Kidney tubule cell (primary cell): Measurements from ENCODE around the gene ZNF574.
A peak's percentile ranks its signal among the peaks of the same experiment; 100 is the strongest.

ENCODE experiments used
- DNase-seq: peaks from one replicate; pipeline ENCODE4 v3.0.0-alpha.2; 2018; ENCODE audit warnings: low spot score

The ZNF574 gene

DNA sequence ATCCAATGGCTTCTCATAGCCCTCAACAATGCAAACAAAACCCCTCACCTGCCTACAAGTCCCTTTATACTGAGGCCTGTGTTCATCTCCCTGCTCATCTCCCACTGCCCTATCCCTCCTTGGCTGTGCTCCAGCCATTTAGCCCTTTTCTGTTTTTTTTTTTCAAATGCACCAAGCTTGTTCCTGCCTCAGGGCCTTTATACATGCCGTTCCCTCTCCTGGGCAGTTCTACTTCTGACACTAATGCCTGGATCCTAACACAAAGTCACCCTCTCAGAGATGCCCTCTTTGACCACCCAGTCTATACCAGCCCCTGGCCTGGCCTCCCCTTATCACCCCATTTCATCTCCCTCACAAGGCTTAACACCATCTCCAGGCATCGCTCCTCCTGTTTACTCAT, 26.9 kb downstream of the ZNF574 start:
- DNase-seq: no peak

DNA sequence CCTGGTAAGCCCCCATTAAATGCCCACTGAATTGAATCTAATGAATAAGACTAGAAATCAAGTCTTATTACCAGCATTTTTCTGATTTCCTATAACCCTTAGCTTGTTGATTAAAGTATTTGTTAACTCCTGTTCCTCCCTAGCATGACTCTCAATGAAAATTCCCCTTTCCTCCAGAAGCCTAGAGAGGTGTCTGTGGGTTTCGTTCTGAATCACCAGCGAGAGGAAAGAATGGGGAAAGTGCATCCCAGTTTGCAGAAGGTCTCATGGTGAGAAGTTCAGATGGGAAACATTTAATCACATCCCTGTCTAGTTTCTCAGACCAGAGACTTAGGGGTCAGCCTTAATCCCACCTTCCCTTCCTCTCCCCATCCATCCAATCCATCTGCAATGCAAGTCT, 29.4 kb downstream of the ZNF574 start:
- no peak for DNase-seq

DNA sequence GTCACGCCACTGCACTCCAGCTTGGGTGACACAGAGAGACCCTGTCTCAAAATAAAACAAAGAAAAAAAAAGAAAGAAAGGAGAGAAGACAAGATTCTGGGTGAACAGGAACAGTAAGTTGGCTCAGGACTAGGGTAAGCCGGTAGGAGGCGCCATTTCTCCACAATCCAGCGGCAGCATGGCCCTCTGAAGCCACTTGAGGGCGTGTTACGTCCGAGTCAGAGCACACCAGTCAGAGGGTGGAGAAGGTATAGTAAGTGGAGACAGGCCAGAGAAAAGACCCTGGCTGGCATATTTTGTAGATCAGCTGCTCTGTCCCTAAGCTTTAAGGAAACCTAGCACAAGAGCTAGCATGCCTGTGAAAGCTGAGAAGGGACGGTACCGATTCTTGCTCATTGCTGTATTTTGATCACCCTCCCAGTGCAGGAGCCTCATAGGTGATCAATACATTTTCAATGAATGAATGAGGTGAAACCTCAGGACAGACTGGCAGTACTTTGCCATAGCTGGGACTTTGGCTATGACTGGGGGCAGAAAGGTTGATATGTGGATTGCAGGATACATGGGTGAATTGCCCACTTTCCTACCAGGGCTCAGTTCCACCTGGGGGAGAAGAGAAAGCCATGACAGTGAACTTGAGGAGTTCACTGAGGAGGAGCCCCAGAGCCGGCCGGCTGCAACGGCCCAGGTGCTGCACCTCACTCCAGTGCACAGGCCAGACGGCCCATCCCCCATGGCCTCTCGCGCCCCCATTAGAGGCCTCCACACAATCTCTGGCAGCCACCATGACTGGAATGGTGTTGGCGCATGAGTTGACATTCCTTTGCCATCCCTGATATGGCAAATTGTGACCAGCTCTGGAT, 32.8 kb downstream of the ZNF574 start:
- DNase-seq: peak; percentile 87

DNA sequence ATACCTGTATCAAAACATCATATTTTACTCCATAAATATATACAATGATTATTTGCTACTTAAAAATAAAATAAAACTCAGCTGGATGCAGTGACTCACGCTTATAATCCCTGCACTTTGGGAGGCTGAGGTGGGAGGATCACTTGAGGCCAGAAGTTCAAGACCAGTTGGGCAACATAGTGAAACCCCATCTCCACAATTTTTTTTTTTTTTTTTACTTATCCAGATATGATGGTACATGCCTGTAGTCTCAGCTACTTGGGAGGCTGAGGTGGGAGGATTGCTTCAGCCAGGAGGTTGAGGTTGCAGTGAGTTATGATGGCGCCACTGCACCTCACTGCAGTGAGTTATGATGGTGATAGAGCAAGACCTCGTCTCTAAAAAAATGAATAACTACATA, 33.9 kb downstream of the ZNF574 start:
- no peak for DNase-seq

DNA sequence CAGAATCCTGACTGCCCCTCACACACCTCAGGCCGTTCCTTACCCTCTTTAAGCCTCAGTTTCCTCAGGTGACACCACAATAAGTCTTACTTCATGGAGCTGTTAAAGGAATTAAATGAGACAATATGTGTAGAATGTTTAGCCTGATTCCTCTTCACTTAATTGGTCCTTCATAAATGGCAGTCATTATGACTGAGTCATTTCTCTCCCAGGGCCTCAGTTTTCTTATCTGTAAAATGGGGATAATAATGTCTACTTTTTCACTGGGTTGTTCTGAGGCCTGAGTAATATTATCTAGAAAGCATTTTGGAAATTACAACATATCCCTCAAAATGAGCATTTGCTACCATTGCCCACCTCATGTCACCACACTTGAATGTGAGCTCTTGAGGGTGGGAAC, 34.7 kb downstream of the ZNF574 start:
- DNase-seq: no peak

DNA sequence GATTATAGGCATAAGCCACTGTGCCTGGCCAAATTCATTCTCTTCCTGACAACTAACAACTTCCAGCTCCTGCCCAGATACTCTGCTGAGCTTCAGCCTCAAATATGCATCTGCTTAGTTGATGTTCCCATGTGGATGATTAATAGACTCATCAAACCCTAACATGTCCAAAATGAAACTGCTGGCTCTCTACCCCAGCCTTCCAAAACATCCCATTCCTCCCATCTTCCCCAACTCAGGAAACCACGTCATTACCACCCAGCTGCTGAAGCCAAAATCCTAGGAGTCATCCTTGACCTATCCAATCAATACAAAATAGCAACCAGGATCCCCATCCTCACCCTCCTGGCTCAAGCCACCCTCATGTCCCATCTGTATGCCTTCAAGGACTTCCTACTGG, 35.4 kb downstream of the ZNF574 start:
- DNase-seq: peak; percentile 60

DNA sequence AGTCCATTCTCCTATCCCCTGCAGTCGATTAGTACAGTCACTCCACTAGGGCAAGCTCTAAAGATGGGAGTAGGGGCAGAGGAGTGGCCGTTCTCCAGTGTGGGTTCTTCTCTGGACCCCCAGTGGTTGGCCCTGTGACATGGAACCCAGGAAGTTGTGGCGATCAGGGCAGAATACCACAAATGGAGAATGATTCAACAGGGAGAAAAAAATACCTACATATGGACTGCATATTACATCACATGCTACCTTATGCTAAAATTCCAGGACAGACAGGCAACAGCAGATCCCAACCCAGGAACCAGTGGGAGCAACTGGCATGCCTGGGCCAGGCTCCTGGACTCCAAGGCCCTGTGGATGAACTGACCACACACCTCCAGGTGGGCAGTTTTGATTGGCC, 35.8 kb downstream of the ZNF574 start:
- peak; percentile 68 for DNase-seq

DNA sequence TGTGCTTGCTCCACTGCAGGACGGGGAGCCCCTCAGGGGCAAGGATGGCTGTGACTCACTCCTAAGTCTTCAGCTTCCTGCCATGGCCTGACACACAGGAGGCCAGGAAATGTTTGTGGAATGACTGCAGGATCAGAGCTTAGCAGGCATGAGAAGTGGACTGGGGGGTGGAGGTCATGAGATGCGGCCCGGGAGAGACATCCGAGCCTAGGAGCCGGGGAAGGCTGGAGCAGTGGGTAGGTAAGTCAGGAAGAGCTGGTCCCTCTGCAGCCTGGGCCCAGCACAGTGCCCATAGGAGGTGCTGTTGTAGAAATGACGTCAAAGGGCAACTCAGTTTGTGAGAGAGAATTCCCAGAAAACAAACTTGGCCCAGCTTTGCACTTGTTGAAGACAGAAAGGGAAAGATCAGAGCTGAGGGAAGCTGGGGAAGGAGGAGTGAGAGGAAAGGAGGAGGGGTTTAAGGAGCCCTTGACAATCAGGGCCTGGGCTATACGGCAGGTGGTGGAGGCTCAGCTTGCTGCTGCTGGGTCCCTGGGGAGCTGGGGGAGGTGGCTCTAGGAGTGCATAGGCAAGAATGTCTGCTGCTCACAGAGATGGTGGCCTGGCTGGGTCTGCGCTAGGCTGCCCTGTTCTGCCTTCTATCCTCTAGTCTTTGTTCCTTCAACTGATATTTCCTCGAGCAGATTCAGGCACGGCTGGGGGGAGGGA, 37.8 kb downstream of the ZNF574 start:
- peak; percentile 98 for DNase-seq

DNA sequence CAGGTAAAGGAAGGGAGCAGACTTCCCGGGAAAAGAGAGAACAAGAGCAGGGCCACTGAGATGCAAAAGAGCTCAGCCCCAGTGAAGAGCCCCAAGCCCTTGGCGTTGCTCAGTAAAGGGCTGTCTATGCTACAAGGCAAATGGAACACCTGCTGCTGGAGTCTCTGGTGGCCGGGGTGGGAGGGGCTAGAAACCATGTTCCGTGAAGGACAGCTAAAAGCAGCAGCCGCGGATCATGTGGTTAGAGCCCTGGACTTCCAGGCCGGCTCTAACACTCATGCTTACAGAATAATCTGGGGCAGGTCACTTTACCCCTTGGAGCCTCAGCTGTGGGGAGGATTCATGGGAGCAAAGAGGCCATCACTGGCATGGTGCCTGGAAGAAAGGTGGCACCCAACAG, 38.4 kb downstream of the ZNF574 start:
- peak; percentile 80 for DNase-seq

DNA sequence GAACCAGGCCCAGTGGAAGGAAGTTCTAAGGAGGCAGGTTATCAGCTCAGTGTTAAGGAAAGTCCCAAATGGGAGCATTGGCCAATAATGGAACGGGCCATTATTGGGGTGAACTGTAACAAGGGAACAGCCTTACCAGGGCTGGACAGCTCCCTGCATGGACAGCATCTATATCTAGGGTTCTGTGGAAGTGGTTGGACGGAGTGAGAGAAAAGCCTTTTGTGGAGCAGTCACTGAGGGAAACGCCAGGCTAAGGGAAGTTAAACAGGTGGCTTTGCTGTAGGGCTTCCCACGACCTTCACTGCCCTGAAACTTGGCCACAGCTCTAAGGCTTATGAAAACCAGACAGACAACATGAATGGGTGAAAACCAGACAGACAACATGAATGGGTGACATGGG, 39.3 kb downstream of the ZNF574 start:
- no peak for DNase-seq

DNA sequence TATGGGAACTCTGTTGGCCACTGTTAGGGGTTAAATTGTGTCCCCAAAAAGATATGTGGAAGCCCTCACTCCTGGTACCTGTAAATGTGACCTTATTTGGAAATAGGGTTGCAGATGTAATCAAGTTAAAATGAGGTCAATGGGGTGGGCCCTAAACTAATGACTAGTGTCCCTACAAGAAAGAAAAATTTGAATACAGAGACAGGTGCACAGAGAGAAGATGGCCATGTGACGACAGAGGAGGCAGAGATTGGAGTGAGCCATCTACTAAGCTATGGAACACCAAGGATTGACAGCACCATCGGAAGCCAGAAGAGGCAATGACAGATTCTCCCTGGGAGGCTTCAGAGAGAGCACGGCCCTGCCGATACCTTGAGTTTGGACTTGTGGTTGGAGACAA, 39.7 kb downstream of the ZNF574 start:
- no peak for DNase-seq

DNA sequence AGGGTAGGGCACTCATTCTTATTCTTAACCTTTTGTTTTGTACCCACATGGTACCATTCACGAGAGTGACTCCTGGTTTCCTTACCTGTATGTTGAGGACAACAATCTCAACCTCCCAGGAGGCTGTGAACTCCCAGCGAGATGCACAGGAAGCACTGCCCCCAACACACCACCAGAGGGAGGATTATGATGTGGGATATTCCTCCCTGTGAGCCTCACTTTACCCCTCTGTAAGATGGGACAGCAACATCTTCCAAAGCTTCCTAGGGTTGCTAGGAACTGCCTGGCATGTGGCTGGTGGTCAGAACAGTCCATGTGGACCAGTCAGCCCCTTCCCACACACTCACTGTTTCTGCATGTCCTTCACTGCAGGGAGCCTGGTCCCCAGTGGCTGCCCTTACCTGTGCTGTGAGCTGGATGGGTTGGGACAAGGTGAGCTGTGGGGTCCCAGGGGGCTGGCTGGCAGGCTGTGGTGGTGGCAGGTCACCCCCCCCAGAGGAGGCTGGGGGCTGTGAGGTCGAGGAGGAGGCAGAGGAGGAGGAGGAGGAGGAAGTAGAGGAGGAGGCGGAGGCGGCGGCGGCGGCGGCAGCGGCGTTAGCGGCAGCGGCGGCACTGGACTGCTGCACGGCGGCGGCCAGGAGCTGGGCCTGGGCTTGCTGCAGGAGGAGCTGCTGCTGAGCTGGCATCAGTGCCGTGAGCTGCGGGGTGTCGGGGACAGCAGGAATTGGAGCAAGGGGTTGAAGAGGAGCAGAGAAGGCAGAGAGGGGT, 40.5 kb downstream of the ZNF574 start:
- no peak for DNase-seq

DNA sequence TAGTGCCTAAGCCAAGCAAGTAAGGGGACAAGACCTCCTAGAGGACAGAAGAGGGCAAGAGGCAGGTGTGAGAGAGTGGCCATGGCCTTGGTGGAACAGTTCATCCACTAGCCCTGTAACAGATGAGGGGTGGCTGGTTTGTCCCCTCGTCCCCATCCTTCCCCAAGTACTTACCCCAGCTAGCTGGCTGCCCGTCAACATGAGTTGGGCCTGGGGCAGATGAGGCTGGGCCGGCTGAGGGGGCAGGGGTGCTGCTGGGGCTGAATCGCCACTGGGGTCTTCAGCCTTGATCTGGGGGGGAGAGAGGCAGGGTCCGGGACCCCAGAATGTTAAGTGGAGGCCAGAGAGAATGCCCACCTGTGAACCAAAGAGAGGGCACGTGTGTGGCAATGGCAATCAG, 41.1 kb downstream of the ZNF574 start:
- no peak for DNase-seq

DNA sequence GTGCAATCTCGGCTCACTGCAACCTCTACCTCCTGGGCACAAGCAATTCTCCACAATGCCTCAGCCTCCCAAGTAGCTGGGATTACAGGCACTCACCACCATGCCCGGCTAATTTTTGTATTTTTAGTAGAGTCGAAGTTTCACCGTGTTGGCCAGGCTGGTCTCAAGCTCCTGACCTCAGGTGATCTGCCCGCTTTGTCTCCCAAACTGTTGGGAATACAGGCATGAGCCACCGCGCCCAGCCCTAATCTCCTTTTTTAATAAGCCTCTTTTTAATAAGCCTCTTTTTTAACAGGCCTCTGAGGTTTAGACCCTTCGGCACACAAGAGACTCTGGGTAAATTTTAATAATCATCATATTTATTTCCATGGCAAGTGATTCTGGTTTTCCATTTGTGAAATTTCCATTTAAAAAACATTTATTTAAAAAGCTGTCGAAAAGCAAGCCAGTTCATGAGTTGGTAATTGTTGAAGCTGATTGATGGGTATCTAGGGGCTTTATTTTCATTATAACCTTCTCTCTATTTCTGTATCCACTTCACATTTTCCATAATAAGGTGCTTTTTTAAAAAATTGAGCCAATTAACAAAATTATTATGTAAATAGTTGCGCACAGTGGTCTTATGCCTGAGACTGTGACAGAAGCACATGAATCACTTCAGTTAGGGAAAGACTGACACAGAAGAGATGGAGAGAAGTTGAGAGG, 44.5 kb downstream of the ZNF574 start:
- no peak for DNase-seq

DNA sequence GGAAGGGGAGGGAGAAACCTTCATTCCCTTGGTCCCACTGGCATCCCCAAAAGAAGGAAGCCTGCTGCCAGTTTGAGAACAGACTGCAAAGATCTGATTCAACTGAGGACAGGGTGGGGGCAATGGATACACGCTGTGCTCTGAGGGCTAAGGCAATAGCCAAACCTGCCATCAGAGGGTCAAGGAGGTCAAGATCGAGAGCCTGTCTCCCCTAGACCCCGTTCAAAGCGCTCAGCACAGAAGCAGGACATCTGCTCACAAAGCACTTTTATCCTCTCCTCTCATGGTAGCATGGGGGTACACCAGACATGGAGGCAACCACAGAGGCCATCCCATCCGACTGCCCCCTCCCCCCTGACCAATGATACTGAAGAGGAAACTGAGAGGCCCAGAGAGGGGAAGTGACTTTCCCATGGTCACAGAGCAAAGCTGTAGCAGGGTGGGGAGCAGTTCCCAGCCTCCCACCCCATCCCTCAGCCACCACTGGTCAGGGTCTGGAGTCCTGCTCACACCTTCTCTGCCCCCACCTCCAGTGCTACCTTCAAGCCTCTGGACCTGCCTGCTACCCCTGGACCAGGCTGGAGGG, 45.2 kb downstream of the ZNF574 start:
- no peak for DNase-seq

DNA sequence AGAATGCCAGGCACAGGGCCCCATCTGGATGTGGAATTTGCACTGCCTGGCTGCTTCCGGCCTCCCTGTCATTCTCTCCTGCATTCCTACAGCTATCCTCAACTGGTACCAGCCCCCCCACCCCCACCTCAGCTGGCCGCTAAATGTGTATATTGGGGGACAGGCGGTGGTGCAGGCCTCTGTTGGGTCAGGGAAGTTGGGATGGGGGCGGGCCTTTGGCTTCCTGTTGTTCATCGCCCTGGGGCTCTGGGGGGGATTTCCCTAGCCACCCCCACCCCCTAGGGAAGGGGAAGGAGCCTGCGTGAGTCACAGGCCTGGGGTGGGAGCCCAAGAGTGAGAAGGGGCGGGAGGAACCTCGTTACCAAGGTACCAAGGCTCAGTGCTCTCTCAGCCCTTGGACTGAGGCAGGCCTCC, 45.7 kb downstream of the ZNF574 start:
- DNase-seq: peak; percentile 90

DNA sequence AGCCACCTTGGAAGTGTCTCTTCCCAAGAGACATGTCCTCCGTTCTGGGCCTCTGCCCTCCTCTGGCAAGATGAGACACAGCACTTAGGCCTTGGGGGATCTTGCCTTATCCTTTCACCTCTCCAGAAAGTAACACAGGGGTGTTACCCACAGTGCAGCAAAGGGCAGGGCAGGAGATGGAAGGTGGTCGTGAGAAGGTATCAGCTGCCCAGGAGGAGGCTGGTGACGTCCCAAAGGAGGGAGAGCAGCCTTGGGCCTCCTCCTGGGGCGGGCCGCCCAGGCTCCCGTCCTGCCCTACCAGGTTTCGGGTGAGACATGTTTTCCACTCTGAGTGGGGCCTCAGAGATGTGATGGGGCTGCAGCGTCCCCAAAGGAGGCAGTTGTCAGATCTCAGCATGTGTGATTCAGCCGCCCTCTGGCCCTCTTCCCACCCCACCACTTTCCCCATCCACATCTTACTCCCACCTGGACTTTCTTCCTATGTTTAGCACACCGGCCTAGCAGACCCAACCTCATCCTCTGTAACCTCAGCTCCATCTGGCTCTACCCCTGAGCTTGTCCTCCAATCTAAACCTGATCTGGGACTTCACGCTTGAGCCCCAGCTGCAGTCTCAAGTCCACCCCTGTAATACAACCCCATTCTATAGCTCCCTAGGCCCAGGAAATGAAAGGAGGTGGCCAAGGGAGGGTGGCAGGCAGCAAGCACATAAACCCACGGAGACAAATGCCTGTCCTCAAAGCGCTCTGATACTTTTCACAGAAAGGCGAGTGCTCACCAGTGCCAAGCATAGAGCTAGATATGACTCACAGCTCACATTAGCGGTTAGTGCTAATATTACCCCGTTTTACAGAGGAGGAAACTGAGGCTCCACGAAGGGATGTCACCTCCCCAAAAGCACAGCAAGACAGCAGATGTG, 47.0 kb downstream of the ZNF574 start:
- DNase-seq: no peak

DNA sequence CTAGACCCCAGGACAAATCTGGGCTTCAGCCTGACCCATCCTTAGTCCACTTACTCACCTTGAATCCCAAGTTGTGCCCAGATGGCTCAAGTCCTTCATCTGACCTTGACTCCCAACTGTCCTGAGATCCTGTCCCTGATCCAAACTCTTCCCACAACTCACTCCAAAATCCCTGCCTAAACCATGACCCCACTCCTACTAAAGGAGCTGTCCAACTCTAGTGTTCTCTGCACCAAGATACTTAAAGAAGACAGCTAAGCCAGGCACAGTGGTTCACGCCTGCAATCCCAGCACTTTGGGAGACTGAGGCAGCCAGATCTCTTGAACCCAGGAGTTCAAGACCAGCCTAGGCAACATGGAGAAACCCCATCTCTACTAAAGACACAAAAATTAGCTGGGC, 47.8 kb downstream of the ZNF574 start:
- DNase-seq: no peak

DNA sequence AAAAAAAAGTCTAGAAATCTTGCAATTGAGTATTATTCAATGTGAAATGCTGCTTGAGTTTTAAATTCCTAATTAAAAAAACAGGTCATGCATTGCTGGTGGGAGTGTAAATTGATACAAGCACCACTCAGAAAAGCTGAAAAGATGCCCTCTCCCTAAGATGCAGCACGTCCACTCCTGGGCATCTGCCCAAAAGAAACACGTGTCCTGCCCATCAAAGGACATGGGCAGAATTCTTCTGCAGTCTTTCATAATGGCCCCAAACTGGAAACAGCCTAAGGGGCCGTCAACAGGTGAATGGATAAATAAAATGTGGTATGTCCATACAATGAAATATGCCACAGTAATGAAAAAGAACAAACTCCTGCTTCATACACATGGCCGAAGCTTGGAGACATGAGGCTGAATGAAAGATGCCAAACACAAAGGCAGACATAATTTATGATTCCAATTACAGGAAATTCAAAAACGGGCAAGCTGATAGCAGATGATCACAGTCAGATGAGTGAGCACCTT, 48.5 kb downstream of the ZNF574 start:
- no peak for DNase-seq

DNA sequence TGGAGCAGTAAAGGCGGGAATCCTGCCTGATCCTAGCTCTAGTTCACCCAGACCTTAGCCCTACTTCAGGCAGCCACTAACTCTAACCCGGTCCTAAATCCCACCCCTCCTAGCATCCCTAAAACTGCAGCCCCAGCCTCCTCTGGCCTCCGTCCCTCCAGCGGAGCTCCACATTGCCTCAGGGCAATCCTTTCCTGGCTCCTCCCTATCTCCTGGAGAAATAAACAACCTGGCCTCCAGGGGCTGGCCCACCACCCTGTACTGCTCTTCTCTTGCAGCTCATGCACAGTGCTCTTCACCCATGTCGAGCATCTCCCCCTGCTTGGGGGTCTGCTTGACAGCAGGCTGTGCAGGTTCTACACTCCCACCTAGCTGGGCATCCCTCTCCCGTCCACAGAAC, 49.6 kb downstream of the ZNF574 start:
- no peak for DNase-seq

DNA sequence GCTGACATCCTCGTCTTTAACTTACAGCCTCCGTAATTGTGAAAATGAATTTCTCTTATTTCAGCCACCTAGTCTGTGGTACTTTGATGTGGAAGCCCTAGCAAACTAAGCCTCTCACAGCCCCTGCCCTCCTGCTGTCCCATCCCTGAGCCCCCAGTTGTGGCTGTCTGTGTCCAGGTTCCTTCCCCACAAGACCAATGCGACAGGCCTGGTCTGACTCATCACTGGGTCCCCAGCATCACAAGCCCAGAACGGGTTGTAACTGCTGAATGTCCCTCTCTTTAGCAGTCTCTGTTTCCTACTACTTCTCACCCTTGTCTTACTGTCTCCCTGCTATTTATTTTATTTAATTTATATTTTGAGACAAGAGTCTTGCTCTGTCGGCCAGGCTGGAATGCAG, 50.6 kb downstream of the ZNF574 start:
- no peak for DNase-seq
